Left ventricle myocardium inferior (tissue), 1 donor: ENCODE measurements around the gene CYP19A1. TPM values are rescaled to one million over a fixed set of nuclear protein-coding genes. Genes with fewer than 3 reads are reported as not detected.
A peak's percentile ranks its signal among the peaks of the same experiment; 100 is the strongest.

ENCODE experiments used
- DNase-seq: peaks from one replicate; pipeline ENCODE4 v3.0.0-alpha.2; 2020
- H3K27ac ChIP-seq: fragments of 200-600 bp; replicated peaks from 2 replicates; pipeline ENCODE4 v1.8.0; 2021
- H3K27me3 ChIP-seq: fragments of 200-600 bp; 2 replicates; pipeline ENCODE4 v1.8.0; 2021; ENCODE audit warnings: low read depth
- H3K36me3 ChIP-seq: fragments of 200-600 bp; 2 replicates; pipeline ENCODE4 v1.8.0; 2021
- H3K4me1 ChIP-seq: fragments of 200-600 bp; 2 replicates; pipeline ENCODE4 v1.8.0; 2021
- H3K4me3 ChIP-seq: fragments of 200-600 bp; 2 replicates; pipeline ENCODE4 v1.8.0; 2021; ENCODE audit warnings: mild to moderate bottlenecking, moderate library complexity
- H3K9me3 ChIP-seq: fragments of 200-600 bp; replicated peaks from 2 replicates; pipeline ENCODE4 v1.8.0; 2021
- intact Hi-C: fragments of 100-400 bp; cut with micrococcal nuclease; formaldehyde crosslinking; loops from one replicate; pipeline ENCODE4 v1.11.0; 2022
- total RNA-seq: library from RNA; stranded (reverse); fragmentation: NEBNext Ultra II Directional; extraction: Animal tissue kit (Norgen Biotek cat#: 25700); gene quantifications from one replicate; pipeline ENCODE4 v1.2.1, GENCODE V29; 2021
- TF ChIP-seq, protein P1 (sequence below): fragments of 200-600 bp; IDR thresholded peaks from 2 replicates; pipeline ENCODE4 v1.8.0; 2021; ENCODE audit warnings: antibody characterized with exemption, mild to moderate bottlenecking, borderline replicate concordance
- donor health status: DM: no; HTN: yes; CAD: no; lungs with severe emphysema.

Gene CYP19A1
- total RNA-seq, 1 donor from 2014 or later, result 0.60 TPM

DNA sequence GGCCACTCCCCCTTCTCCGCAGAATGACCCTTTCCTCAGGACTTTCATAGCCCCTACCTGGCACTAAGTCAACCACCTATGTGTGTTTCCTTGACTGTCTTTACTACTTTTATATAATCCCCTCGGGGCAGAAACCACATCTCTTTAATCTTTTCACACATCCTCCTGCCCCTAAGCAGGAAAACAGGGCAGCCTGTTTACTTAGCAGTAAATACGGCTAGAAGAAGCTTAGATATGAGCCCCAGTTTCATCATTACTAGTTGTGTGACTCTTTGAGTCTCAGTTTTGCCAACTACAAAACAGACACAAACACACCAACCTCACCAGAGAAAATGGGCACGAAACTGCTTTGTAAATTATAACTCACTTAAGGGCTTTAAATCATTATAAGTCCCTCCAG is 98.3 kb downstream of the CYP19A1 start:
- Histone ChIP-seq H3K36me3 (no peaks in the 10 kb centered on the region), H3K9me3 (no peaks in the 10 kb centered on the region), H3K27me3 (peaks cover 50% of the 10 kb centered on the region), H3K4me3 (no peak overlapping the region), H3K4me1 (no peaks in the 10 kb centered on the region), H3K27ac (no peak overlapping the region)
- intact Hi-C loops, result no loop called here
- no peak for DNase-seq
- TF ChIP-seq, protein P1, sequence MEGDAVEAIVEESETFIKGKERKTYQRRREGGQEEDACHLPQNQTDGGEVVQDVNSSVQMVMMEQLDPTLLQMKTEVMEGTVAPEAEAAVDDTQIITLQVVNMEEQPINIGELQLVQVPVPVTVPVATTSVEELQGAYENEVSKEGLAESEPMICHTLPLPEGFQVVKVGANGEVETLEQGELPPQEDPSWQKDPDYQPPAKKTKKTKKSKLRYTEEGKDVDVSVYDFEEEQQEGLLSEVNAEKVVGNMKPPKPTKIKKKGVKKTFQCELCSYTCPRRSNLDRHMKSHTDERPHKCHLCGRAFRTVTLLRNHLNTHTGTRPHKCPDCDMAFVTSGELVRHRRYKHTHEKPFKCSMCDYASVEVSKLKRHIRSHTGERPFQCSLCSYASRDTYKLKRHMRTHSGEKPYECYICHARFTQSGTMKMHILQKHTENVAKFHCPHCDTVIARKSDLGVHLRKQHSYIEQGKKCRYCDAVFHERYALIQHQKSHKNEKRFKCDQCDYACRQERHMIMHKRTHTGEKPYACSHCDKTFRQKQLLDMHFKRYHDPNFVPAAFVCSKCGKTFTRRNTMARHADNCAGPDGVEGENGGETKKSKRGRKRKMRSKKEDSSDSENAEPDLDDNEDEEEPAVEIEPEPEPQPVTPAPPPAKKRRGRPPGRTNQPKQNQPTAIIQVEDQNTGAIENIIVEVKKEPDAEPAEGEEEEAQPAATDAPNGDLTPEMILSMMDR, result no peak

DNA sequence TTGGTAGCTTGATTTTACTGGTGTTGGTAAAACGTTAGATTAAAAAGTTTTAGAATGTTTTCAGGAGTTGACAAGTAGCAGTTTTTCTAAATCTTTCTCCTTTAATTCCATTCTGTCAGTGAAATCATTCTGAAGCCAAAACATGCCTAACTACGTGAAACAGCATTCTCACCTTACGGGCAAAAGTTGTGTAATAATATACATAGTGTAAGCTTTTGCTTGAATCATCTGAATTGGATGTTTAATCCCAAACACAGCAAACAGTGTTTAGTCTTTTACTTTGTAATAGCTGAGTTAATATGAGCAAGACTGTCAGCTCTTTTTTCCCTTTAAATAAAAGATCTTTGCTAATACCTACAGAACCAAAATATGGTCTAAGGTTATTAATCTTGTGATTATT is 100.6 kb downstream of the CYP19A1 start:
- Histone ChIP-seq H3K9me3 (no peaks in the 10 kb centered on the region), H3K4me1 (no peaks in the 10 kb centered on the region), H3K27ac (no peak overlapping the region), H3K36me3 (no peaks in the 10 kb centered on the region), H3K27me3 (peaks cover 62% of the 10 kb centered on the region), H3K4me3 (no peak overlapping the region)
- TF ChIP-seq, protein P1, result no peak
- no peak for DNase-seq
- intact Hi-C loops, result loop anchor here (10.0 kb wide), 1 partner anchor 137 kb away; no protein-coding TSS in a partner anchor

DNA sequence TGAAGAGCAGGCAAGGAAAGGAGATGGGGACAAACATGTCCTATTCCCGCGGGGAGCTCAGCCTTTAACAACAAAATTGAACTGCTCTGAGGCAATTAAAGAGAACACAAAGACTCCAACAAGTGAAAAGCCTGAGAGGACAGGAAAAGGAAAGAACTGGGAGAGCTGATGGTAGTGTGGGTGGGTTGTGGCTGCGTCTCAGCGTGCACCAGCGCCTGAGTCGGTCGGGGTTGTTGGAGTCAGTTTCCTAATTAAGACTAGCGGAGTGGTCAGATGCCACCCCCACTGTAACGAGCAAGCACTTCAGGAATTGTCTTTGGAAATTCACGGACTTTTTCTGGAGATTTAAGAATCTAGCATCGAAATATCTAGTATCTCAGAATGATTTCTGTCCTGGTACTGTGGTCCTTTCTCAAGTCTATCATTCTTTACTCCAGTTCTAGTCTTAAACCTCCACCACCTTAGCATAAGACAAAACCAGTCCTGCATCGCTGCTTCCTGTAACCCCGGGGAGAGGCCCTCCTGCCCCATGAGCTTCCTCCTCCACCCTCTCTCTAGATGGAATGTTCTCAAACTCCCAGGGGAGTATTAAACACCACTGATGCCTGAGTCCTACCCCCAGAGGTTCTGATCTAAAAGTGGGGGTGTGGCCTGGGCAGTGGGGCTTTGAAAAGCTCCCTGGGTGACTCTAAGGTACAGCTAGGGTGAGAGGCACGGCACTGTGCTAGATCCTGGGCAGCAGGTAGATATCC is 104.0 kb downstream of the CYP19A1 start:
- no peak for DNase-seq
- peaks cover 48% of the 10 kb centered on the region for H3K27me3 ChIP-seq
- H3K4me1 ChIP-seq, result no peaks in the 10 kb centered on the region
- H3K36me3 ChIP-seq, result no peaks in the 10 kb centered on the region
- no peak overlapping the region for H3K4me3 ChIP-seq
- no peaks in the 10 kb centered on the region for H3K9me3 ChIP-seq
- TF ChIP-seq, protein P1, result no peak
- H3K27ac ChIP-seq, result no peak overlapping the region
- intact Hi-C loops, result loop anchor here (10.0 kb wide), 1 partner anchor 140 kb away; no protein-coding TSS in a partner anchor

DNA sequence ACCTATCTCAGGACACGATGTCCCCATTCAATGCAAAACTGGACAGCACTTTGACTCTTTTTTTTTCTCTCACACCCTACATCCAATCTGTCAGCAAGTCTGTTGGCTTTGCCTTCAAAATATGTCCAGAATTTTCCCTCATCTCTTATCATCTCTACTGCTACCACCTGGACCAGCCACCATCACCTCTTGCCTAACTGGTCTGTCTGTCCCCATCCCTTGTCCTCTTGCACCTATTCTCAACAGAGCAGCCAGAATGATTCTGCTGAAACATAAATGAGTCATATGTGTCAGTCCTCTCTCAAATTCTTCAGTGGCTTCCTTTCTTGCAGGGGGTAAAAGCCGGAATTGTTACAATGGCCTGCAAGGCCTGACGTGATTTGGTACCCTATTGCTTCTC is 105.8 kb downstream of the CYP19A1 start:
- H3K27me3 ChIP-seq, result peaks cover 35% of the 10 kb centered on the region
- DNase-seq, result no peak
- H3K4me3 ChIP-seq, result no peak overlapping the region
- H3K9me3 ChIP-seq, result no peaks in the 10 kb centered on the region
- no peaks in the 10 kb centered on the region for H3K36me3 ChIP-seq
- intact Hi-C loops, result loop anchor here (10.0 kb wide), 1 partner anchor 142 kb away; no protein-coding TSS in a partner anchor
- H3K4me1 ChIP-seq, result peaks cover 14% of the 10 kb centered on the region
- H3K27ac ChIP-seq, result no peak overlapping the region
- TF ChIP-seq, protein P1, result no peak

DNA sequence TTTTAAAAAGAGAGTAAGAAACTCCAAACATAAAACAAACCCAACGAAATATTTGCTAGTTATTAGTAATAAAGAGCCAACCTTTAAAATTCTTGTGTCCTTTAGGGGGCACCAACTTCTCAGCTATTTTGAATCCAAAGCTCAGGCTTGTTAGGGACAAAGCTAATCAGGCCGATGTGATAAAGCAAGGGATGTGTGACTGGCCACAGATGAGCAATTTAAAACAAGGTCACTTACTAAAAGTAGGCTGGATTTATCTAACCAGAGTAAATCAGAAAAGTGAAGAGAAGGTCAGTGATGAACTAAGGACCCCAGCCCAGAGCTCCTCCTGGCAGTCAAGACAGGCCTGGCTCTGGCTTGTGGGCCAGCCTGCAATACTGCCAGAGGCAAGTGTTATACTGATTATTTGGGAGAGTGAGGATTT is 108.5 kb downstream of the CYP19A1 start:
- no peak for DNase-seq
- intact Hi-C loops, result loop anchor here (10.0 kb wide), 1 partner anchor 145 kb away; no protein-coding TSS in a partner anchor
- H3K27ac ChIP-seq, result no peak overlapping the region
- no peaks in the 10 kb centered on the region for H3K36me3 ChIP-seq
- no peaks in the 10 kb centered on the region for H3K9me3 ChIP-seq
- H3K4me1 ChIP-seq, result peaks cover 14% of the 10 kb centered on the region
- peaks cover 10% of the 10 kb centered on the region for H3K27me3 ChIP-seq
- TF ChIP-seq, protein P1, result peak; percentile 47
- H3K4me3 ChIP-seq, result no peak overlapping the region
